HG03095 (cell line): ENCODE data around the gene TMEM123.

Experiments
- ATAC-seq: cut with Tn5 transposase; IDR thresholded peaks from one replicate; pipeline ENCODE4 v1.9.1; 2021; ENCODE audit warnings: moderate library complexity; ENCODE audit not compliant: unreplicated experiment

The TMEM123 gene

GRCh38 chr11:102426570-102426969 lies 26.0 kb downstream of the TMEM123 start:
- ATAC-seq = no peak

DNA sequence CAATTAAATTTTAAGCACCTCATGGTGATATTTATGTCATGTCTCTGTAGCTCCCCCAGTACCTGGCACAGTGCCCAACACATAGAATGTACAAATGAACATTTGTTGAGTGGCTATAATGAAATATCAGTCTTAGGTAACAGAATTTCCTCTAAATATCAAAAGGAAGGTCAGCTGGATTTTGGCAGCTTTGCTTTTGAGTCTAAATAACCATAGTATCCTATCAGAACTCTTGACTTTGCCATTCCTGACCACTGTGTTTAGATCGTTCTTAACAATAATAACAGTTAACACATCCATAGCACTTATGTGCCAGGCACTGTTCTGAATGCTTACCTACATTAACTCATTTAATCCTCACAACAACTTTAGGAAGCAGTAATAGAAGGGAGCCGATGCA lies 26.6 kb downstream of the TMEM123 start:
- ATAC-seq = no peak

DNA sequence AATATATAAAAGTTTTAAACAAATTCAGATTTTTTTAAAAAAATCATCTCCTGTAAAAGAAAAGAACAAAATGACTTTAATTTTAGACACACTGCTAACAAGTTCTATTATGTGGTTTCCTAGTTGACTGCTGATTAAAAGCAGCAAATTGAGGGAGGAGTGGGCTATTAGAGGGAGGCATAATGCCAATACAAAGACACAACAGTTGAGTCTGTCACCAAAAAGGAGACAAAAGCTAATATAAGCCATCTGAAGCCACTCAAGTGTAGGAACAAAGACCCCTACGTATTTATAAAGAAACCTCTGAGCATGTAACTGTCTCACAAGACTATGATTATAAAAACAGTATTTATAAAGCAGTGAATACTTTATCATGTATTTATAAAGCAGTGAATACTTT lies 28.6 kb downstream of the TMEM123 start:
- ATAC-seq = no peak

DNA sequence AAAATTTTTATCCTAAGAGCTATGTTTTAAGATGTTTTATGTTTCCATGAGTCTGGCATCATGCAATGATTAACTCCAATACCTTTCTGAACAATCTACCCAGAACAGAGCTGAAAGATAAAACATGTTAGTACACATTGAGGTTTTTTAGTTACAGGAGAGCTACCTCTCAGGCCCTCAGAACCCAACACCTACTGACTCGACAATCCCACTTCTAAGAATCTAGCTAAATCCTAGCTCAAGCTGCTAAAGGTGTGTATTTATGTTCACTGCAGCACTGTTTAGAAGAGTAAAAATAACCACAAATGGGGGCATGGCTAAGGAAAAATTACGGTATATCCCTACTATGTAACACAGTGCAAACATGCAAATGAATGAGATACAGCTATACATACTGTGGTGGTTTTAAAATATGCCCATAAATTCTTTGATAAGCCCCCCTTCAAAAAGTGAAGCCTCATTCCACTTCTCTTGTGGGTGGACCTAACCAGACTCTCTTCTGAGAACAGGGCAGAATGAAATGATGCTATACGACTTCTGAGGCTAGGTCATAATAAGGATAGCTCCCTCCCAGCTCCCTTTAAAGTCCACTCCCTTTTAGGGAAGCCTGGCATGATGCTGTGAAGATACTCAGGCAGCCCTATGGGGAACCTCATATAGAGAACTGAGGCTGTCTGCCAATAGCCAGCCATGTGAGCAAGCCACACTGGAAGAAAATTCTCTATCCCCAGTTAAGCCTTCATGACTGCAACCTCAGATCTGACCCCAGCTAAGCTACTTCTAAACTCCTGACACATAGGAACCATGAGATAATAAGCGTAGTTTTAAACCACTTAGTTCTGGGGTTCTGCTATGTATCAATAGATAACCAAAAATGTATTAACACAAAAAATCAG lies 29.5 kb downstream of the TMEM123 start:
- ATAC-seq = no peak

DNA sequence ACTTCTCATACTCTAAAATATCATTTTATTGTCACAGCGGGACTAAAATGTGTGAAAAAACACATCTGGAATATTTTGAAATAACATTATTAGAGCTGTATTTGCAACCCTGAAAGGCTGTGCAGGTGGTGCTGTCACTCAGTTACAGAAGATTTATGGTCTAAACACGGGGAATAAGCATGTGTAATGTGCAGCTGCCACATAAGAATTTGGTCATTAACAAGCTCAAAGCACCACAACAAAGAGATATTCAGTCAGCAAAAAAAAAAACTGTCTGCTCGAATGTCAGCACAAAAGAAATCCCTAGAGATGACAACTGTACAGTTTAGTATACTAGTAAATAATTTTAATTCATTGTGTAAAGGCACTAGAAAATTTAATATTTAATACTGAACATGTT lies 31.3 kb downstream of the TMEM123 start:
- ATAC-seq = no peak

DNA sequence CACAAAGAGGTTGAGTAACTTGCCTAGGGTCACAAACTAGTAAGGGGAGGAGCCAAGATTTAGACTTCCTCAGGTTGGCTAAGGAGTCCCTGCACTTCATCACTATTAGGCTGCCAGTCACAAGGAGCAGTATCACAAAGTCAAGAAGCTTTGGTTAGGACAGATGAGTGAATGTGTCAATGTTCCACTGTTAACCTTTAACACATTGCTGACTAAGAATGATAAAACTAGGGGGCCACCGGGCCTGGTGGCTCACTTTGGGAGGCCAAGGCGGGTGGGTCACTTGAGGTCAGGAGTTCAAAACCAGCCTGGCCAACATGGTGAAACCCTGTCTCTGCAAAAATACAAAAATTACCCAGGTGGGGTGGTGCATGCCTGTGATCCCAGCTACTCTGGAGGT lies 32.0 kb downstream of the TMEM123 start:
- peak; percentile 82 for ATAC-seq

GRCh38 chr11:102419181-102419580 lies 33.4 kb downstream of the TMEM123 start:
- ATAC-seq = no peak

DNA sequence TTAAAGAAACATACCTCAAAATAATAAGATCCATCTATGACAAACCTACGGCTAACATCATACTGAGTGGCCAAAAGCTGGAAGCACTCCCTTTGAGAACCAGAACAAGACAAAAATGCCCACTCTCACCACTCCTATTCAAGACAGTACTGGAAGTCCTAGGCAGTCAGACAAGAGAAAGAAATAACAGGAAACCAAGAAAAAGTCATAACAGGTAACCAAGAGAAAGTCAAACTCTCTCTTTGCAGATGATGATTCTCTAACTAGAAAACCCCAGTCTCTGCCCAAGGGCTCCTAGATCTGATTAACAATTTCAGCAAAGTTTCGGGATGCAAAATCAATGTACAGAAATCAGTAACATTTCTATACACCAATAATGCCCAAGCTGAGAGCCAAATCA lies 35.6 kb downstream of the TMEM123 start:
- no peak for ATAC-seq

DNA sequence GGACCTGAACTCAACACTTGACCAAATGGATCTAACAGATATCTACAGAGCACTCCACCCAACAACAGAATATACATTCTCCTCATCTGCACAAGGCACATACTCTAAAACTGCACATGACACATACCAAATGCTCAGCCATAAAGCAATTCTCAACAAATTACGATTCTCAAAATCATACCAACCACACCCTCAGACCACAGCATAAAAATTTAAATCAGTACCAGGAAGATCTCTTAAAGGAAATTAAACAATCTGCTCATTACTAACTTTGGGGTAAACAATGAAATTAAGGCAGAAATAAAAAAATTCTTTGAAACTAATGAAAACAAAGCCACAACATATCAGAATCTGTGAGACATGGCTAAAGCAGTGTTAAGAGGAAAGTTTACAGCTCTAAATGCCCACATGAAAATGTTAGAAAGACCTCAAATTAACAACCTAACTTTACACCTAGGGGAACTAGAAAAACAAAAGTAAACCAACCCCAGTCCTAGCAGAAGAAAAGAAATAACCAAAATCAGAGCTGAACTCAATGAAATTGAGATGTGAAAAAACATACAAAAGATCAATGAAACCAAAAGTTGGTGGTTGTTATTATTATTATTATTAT lies 37.2 kb downstream of the TMEM123 start:
- no peak for ATAC-seq

GRCh38 chr11:102414559-102414958 lies 38.0 kb downstream of the TMEM123 start:
- no peak for ATAC-seq

DNA sequence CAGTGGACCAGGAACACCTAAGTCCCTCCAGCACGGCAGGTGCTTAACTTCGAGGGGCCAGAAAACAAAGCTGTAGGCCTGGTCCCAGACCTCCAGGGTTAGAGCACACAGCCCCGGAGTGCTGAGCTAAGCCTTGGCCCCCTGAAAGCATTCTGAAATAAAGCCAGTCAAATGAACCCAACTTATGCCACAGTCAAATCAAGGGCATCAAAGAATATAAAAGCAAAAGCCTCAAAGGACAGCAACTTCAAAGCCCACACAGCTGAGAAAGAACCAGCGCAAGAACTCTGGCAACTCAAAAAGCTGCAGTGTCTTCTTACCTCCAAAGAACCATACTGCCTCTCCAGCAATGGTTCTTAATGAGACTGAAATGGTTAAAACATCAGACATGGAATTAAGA lies 39.1 kb downstream of the TMEM123 start:
- ATAC-seq = no peak

DNA sequence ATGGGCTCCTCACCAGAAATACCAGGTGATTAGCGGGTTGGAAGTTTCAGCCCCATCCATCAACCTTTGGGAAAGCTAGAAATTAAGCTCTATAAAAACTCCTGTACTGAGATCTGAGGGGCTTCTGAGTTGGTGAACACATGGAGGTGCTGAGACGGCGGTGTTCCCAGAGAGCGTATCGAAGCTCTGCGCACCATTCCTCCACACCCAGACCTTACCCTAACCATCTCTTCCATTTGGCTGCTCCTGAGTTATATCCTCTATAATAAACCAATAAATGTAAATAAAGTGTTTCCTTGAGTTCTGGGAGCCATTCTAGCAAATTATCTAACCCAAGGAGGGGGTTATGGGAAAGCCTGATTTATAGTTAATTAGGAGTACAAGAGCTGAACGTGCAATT lies 41.4 kb downstream of the TMEM123 start:
- ATAC-seq = no peak

DNA sequence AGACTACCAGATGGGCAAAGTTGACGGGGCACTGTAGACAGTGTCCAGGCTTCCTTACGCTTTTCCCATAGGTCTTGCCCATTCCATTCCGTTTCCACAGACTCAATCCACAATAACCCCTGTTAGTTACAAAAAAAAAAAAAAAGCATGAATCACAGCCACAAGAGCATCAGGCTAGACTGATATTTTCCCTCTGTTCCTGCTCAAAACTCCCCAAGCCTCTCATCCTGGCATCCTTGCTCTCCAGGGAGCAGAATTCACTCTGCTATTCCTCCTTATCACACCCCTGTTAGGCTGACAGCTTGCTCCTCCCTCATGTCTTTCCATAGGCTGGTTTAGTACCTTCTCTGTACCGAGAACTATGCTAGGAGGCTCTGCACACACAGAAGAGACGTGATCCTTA lies 42.2 kb downstream of the TMEM123 start:
- ATAC-seq = no peak

- ATAC-seq = no peak
Observed at GRCh38 chr11:102408339-102408738, 44.2 kb downstream of the TMEM123 start.

DNA sequence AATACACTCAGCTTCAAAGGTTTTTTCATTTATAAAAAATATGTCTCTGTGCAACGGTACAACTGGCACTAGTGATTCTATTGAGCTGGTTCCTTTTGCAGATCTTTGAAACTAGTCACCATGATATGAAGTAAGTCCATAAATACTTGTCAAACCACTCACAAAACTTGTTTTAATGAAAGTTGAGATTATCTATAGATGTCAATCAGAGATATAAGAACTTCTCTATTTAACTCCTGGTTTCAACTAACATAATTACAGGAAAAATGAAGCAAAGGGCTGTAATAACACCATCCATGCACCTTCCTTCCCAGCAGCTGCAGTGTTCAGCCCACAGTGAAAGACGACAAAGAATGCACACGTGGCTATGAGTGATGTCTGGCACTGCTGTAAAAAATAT lies 44.7 kb downstream of the TMEM123 start:
- ATAC-seq = no peak

DNA sequence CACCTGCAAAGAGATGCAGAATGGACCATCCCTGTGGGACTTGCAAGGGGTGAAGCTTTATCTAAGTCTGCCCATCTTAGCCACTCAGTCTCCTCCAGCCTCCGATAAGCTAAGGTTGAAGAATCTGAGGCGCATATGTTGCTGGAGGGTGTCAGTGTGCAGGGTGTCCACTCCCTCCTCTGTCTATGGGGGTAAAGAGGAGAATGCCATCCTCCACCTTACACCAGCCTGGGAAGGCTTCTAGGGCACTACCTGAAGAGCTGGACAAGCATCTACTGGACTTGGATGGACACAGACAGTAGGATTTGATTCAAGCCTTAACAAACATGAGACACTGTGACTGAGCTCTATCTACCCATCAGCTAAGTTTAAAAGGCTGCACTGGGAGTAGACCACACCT lies 46.5 kb downstream of the TMEM123 start:
- ATAC-seq = no peak

DNA sequence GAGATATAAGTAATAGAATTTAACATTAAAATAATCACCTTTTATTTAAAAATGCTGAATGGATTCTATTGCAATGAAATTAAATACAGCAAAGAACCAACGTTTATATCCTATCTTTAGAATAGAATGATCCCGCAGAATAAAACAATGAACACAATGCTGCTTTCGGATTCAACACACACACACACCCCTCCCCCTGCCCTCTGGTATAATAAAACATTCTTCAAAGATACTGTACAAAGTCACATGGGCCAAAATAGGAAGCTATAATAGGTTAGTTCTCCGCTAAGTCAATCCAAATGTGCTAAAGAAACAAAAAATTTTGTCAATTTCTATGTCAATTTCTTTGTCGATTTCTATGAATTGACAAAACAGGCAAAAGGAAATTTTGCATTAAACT lies 47.1 kb downstream of the TMEM123 start:
- ATAC-seq = no peak

- no peak for ATAC-seq
Observed at GRCh38 chr11:102402548-102402947, 50.0 kb downstream of the TMEM123 start.

DNA sequence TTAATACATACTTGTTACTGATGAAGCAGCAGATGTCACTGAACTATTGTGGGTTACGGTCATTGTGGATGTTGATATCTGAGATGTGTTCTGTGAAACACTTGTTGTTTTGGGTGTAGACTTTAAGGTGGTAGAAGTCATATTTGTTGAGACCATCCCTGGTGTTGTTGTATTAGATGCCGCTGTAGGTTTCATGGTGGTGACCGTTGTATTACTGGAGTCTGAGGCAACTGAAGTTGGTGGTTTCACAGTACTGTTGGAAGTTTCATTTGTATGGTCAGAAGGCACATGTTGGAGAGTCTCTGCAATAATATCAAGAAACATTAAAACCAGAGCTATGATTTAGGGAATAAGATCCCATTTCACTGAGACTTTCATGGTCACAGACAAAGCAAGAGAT lies 50.7 kb downstream of the TMEM123 start:
- ATAC-seq = no peak

GRCh38 chr11:102400603-102401002 lies 52.0 kb downstream of the TMEM123 start:
- no peak for ATAC-seq

DNA sequence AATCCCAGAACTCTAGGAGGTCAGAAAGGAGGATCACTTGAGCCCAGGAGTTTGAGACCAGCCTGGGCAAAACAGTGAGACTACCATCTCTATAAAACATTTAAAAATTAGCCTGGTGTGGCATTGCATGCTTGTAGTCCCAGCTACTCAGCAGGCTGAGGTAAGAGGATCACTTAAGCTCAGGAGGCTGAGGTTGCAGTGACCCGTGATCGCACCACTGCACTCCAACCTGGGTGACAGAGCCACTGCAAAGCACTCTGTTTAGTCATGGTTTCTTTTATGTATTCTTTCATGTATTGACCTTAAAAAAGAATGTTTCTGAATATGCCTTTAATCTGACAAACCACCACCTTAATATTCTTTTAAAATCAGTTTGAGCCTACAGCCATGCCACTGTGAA lies 53.4 kb downstream of the TMEM123 start:
- no peak for ATAC-seq

DNA sequence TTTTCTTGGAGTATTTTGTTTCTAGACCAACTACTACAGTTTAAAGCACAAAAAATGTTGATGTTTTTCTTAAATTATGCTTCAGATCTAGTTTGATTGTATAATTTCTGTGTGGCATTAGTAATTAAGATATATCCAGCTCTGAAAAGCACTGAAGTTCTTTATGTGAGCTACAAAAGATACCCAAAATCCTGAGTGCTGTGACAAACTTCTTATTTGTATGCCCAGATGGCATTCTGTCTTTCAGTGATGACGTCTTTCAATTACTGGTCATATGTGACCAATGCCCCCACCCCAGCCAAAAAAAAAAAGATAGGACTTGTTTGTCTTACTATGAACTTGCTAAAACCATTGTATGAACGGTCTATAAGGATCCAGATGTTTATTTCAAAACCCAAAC lies 54.3 kb downstream of the TMEM123 start:
- ATAC-seq = no peak
